ENCODE measurements around the gene EPB41L2. TPM values are rescaled to one million over a fixed set of nuclear protein-coding genes. Genes with fewer than 3 reads are reported as not detected.

Gene EPB41L2
- total RNA-seq, 1 experiment from 2014 or later, result 74.8 TPM

- ATAC-seq (no peak), DNase-seq (ENCODE audit: low read depth, low spot score) (no peak)
- no TSS peak for BruUV-seq (replicated peaks)
- no peak overlapping the region for H3K27ac ChIP-seq (ENCODE audit: low read depth, low read length)
- H3K27me3 ChIP-seq (ENCODE audit: insufficient read depth, low read length), result no peaks in the 10 kb centered on the region
- no peaks in the 10 kb centered on the region for H3K79me2 ChIP-seq (ENCODE audit: insufficient read depth, low read length)
- POLR2A ChIA-PET, result no interaction called here
- H3K9me3 ChIP-seq (ENCODE audit: control insufficient read depth in 1 of 2, insufficient read depth in 1 of 2, low read depth in 1 of 2, low read length in 2 of 2), result no peaks in the 10 kb centered on the region
- no peaks in the 10 kb centered on the region; a peak in 1 of 4 replicates for H3K4me1 ChIP-seq (ENCODE audit: control insufficient read depth in 1 of 2, insufficient read depth in 2 of 2, low read length in 2 of 2)
- no peaks in the 10 kb centered on the region for H4K20me1 ChIP-seq (ENCODE audit: insufficient read depth)
- H3K9me2 ChIP-seq (ENCODE audit: insufficient read depth), result no peaks in the 10 kb centered on the region
- no peak overlapping the region for H3K4me3 ChIP-seq (replicated peaks in 1 of 2; ENCODE audit: low read depth in 1 of 2, low read length in 2 of 2)
- CTCF ChIA-PET, result no interaction called here
- no peak overlapping the region for H3K9ac ChIP-seq (ENCODE audit: low read length)
- TF ChIP-seq ZBTB33 (IDR thresholded peaks at IDR 0.05; ENCODE audit: extremely low read depth, insufficient replicate concordance, low read length), result no peak
- TF ChIP-seq RAD21 (IDR thresholded peaks at IDR 0.05; ENCODE audit: low read depth), result no peak
- TF ChIP-seq ELF1 (IDR thresholded peaks at IDR 0.05; ENCODE audit: borderline replicate concordance, low read depth), result no peak
- TF ChIP-seq EZH2phosphoT487 (IDR thresholded peaks at IDR 0.05; ENCODE audit: borderline replicate concordance), result no peak
- TF ChIP-seq, protein P1, sequence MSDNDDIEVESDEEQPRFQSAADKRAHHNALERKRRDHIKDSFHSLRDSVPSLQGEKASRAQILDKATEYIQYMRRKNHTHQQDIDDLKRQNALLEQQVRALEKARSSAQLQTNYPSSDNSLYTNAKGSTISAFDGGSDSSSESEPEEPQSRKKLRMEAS (IDR thresholded peaks at IDR 0.05), result no peak
- TF ChIP-seq EGR1 (IDR thresholded peaks at IDR 0.05; ENCODE audit: low read depth), result no peak
- TF ChIP-seq ZNF274 (IDR thresholded peaks at IDR 0.05; ENCODE audit: low read depth, low read length), result no peak
- TF ChIP-seq POLR2A (IDR thresholded peaks at IDR 0.05; ENCODE audit: borderline replicate concordance, extremely low read depth, insufficient read depth, insufficient read length), result no peak
- no peak for TF ChIP-seq FOSL1 (IDR thresholded peaks at IDR 0.05; ENCODE audit: low read depth)
- no peak for TF ChIP-seq TCF7L2 (IDR thresholded peaks at IDR 0.05; ENCODE audit: borderline replicate concordance, extremely low read depth, insufficient read depth, insufficient read length)
- TF ChIP-seq YY1 (IDR thresholded peaks at IDR 0.05; ENCODE audit: extremely low read depth, insufficient replicate concordance, low read depth, low read length), result no peak
- no peak for TF ChIP-seq EZH2 (IDR thresholded peaks at IDR 0.05)
- no peak for TF ChIP-seq CBX3 (IDR thresholded peaks at IDR 0.05; ENCODE audit: low read depth)
- TF ChIP-seq POLR2AphosphoS5 (IDR thresholded peaks at IDR 0.05; ENCODE audit: low read depth, low read length), result no peak
- no peak for TF ChIP-seq SRF (IDR thresholded peaks at IDR 0.05; ENCODE audit: low read depth)
- no peak for TF ChIP-seq SIN3A (IDR thresholded peaks at IDR 0.05; ENCODE audit: low read depth)
- no peak for TF ChIP-seq CEBPB (IDR thresholded peaks at IDR 0.05; ENCODE audit: low read depth)
- H2AFZ ChIP-seq (ENCODE audit: low read depth, low read length, poor library complexity, severe bottlenecking), result no peak overlapping the region
- intact Hi-C loops (cut with micrococcal nuclease), result no loop called here
- RAD21 ChIA-PET (ENCODE audit: low non-redundant PET in 1 of 2, low total read pairs in 2 of 2, uncharacterized antibody in 2 of 2, unreplicated experiment in 2 of 2), result no interaction called here
- H3K36me3 ChIP-seq (ENCODE audit: control insufficient read depth in 1 of 2, insufficient read depth in 2 of 2, low read length in 2 of 2), result no peaks in the 10 kb centered on the region
- no peak overlapping the region for H3K4me2 ChIP-seq (ENCODE audit: low read length)
These were observed 266.0 kb downstream of the EPB41L2 start for GRCh38 chr6:130797061-130797460.
